T-helper 17 cell (primary cell): ENCODE data around the gene CD44. TPM values are rescaled to one million over a fixed set of nuclear protein-coding genes. Genes with fewer than 3 reads are reported as not detected.
"Not testable (repeated sequence)": the region's sequence is repeated elsewhere in the genome, so short reads cannot be mapped to it uniquely, and the experiment has no call there.

ENCODE experiments used
- ATAC-seq: fragments of 150-1000 bp; cut with Tn5 transposase; 2 replicates; pipeline ENCODE4 v1.10.0; 2021; ENCODE audit warnings: mild to moderate bottlenecking, moderate library complexity
- DNase-seq, 3 donors: peaks; one replicate each; pipeline versions ENCODE4 v3.0.0 to v3.0.0-alpha.2; 2020 to 2021
- H3K9me3 ChIP-seq: one replicate; pipeline ENCODE4 v1.7.0; 2013; ENCODE audit warnings: low read length, mild to moderate bottlenecking; ENCODE audit not compliant: control insufficient read depth, poor library complexity, severe bottlenecking
- H3K27ac Mint-ChIP-seq: one replicate; pipeline ENCODE4 v1.8.0; 2022; ENCODE audit warnings: mild to moderate bottlenecking, moderate library complexity, mixed read lengths
- H3K27me3 Mint-ChIP-seq: one replicate; pipeline ENCODE4 v1.8.0; 2022; ENCODE audit warnings: mixed read lengths
- H3K36me3 Mint-ChIP-seq: one replicate; pipeline ENCODE4 v1.8.0; 2022; ENCODE audit warnings: low read depth, mixed read lengths
- H3K4me1 Mint-ChIP-seq: one replicate; pipeline ENCODE4 v1.8.0; 2022; ENCODE audit warnings: mild to moderate bottlenecking, mixed read lengths
- H3K4me3 Mint-ChIP-seq: one replicate; pipeline ENCODE4 v1.8.0; 2022; ENCODE audit warnings: mild to moderate bottlenecking, moderate library complexity, mixed read lengths
- total RNA-seq, 4 donors: library from RNA in 2 of 4; stranded (reverse) in 2 of 4; gene quantifications; one replicate each; pipeline ENCODE4 v1.2.3 and lab custom pipeline; 2022 to 2026

The CD44 gene
- total RNA-seq, 2 donors from 2014 or later, result 1,118 to 1,497 TPM

DNA sequence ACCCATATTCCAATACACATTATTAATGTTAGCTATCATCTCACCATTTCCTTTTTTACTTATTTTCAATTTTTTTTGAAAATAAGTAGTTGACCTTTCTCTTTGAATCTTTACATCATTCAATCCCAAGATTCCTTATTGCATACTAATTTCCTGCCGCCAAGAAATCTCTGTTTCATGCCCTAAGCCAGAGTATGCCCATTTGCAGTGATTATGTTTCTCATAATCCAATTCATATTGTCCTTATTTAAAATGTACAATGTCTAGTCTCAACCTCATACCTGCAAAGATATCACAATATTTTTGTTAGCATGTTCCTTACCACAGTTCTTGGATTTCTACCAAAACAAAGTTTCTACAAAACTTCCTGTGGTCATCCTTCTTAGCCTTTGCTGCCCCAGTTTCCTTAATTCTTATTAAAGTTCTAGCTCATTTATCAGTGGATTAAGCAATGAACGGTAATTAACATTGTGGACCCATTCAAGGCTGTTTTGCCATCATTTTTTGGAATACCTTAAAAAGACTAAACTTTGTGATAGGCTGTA is 75.3 kb downstream of the CD44 start:
- peak overlapping the region; percentile 98 for H3K27ac Mint-ChIP-seq
- H3K4me1 Mint-ChIP-seq, result peaks cover 50% of the 10 kb centered on the region
- no peaks in the 10 kb centered on the region for H3K9me3 ChIP-seq
- peaks cover 5% of the 10 kb centered on the region for H3K36me3 Mint-ChIP-seq
- H3K4me3 Mint-ChIP-seq, result peak overlapping the region; percentile 53
- H3K27me3 Mint-ChIP-seq, result no peaks in the 10 kb centered on the region
- DNase-seq, result no peak
- ATAC-seq, result no peak

DNA sequence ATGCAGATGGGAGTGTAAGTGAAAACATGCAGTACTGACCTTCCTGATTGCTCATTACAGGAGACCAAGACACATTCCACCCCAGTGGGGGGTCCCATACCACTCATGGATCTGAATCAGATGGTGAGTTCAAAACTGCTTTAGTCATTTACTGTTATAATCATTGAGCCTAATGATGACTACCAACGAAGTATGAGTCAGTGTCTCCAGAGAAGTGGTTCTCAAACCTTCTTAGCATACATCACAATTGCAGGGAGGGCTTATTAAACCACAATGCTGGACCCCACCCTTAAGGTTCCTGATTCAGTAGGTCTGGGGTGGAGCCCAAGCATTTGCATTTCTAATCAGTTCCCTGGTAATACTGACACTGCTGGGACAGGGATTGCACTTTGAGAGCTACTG is 75.8 kb downstream of the CD44 start:
- no peaks in the 10 kb centered on the region for H3K27me3 Mint-ChIP-seq
- peak overlapping the region; percentile 53 for H3K4me3 Mint-ChIP-seq
- peaks cover 50% of the 10 kb centered on the region for H3K4me1 Mint-ChIP-seq
- DNase-seq, result no peak
- ATAC-seq, result peak; percentile 9
- H3K27ac Mint-ChIP-seq, result peak overlapping the region; percentile 98
- no peaks in the 10 kb centered on the region for H3K9me3 ChIP-seq
- H3K36me3 Mint-ChIP-seq, result peaks cover 9% of the 10 kb centered on the region

DNA sequence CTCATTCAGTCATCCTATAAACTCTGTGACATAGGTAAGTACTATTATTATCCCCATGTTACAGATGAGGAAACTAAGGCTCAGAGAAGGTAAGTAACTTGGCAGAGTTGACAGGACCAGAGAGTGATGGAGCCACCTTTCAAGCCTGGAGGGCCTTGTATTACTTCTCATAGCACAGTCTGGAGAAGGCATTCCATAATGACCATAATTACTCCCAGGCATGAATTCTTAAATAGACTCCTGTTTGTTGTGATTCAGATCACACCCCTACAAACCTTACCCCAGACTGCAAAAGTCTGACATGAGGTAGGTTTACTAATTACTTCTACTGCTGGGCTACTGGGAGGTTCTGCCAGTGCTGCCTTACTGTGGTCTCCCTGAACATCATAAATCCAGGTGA is 77.0 kb downstream of the CD44 start:
- Mint-ChIP-seq H3K27me3 (no peaks in the 10 kb centered on the region), H3K36me3 (peaks cover 9% of the 10 kb centered on the region), H3K27ac (peak overlapping the region; percentile 98), H3K4me3 (peak overlapping the region; percentile 67), H3K4me1 (peaks cover 50% of the 10 kb centered on the region)
- DNase-seq (no peak), ATAC-seq (no peak)
- H3K9me3 ChIP-seq, result no peaks in the 10 kb centered on the region

DNA sequence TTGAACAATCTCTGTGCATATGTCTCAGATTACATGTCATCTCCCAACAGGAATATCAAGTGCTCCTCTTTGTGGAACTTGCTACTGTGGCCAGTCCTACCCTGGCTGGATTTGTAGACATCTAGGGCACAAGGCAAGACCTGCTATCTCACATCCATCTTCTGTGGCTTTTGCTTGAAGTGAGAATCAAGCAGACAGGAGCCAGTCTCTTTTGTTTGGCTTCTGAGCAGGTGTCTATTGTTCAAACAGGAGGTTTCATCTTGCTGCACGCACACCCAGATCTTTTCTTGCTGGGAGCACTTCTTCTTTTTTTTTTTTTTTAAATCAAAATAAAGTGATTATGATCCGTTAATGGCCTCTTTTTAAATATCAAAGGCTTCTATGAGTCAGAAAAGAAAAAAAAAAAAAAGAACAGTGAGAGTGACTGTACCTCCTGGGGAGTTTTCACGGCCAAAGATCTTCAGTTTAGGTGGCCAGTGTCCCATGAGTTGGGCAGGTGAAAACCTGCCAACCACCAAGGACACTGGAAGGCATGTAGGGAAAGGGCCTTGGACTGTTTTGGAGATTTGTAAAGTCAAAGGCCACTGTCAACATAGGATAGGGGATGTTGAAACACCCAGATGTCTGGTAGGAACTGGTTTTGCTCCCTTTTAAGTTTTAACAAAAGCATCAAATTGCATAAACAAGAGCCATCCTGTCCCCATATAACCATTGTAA is 78.1 kb downstream of the CD44 start:
- Mint-ChIP-seq H3K4me1 (peaks cover 44% of the 10 kb centered on the region), H3K4me3 (peak overlapping the region; percentile 67), H3K27ac (peak overlapping the region; percentile 98)

DNA sequence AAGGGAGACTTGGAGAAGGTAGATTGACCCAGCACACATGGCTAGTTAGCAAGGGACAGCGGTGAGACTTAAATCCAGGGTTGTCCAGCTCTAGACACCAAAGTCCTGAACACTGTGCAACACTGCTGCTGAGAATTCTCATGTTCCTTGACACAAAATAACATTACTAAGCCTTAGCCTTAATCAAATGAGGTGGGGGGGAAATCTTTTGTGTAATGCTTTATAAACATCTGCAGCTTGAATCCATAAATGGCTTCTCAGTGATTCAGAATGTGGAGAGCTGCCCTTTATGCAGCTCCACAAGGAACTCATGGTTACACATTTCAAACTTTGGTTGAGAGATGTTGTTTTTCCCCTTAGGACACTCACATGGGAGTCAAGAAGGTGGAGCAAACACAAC is 80.0 kb downstream of the CD44 start:
- no peak for ATAC-seq
- H3K4me1 Mint-ChIP-seq, result peaks cover 38% of the 10 kb centered on the region
- no peak for DNase-seq
- H3K9me3 ChIP-seq, result no peaks in the 10 kb centered on the region
- peak overlapping the region; percentile 98 for H3K27ac Mint-ChIP-seq
- peaks cover 8% of the 10 kb centered on the region for H3K36me3 Mint-ChIP-seq
- H3K4me3 Mint-ChIP-seq, result peak overlapping the region; percentile 75
- no peaks in the 10 kb centered on the region for H3K27me3 Mint-ChIP-seq

More for the DNA sequence above, 78.1 kb downstream of the CD44 start:
- Mint-ChIP-seq H3K36me3 (peaks cover 10% of the 10 kb centered on the region), H3K27me3 (no peaks in the 10 kb centered on the region)
- no peaks in the 10 kb centered on the region for H3K9me3 ChIP-seq
- DNase-seq (no peak), ATAC-seq (peak; percentile 63)

DNA sequence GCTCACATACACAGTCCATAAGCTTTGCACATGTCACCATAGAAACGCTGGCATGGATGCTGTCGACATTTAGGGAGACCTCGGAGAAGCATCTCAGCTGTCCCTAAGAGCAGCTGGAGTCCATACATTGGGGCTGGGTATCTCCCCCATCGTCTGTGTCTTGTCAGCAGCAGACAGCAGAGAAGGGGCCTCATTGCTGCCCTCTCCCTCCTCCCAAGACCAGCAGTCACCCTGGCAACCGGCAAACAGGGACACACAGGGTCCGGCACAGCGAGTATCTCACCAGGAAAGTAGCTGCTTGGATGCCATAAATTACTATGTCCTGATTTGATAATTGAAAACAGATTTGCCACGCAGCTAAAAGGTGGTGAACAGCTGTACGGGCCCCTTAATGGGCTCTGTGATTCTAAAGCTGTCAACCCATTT is 84.4 kb downstream of the CD44 start:
- Mint-ChIP-seq H3K4me3 (peak overlapping the region; percentile 19), H3K27ac (peak overlapping the region; percentile 98)

DNA sequence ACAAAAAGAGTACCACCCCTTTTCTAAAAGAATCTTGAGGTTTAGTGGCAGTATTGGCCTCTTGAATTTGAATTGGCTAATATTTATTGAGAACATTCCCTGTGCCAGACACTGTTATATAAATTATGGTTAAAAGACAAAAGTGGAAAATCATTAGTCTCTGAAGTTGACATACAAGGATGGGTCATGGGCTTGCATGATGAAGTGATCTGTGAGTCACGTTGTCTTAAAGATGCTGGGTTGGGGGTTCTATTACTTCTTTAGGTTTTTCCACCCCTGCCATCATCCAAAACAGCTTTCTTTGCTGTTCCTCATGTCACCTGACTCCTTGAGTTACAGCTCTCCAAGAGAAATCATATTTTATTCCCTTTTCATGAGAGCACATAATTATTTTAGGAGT is 85.0 kb downstream of the CD44 start:
- Mint-ChIP-seq H3K36me3 (peaks cover 19% of the 10 kb centered on the region), H3K4me1 (peaks cover 11% of the 10 kb centered on the region), H3K4me3 (no peak overlapping the region), H3K27ac (peak overlapping the region; percentile 98), H3K27me3 (no peaks in the 10 kb centered on the region)
- DNase-seq, result no peak
- H3K9me3 ChIP-seq, result no peaks in the 10 kb centered on the region
- no peak for ATAC-seq

More for the DNA sequence above, 84.4 kb downstream of the CD44 start:
- no peaks in the 10 kb centered on the region for H3K9me3 ChIP-seq
- Mint-ChIP-seq H3K27me3 (no peaks in the 10 kb centered on the region), H3K4me1 (peaks cover 11% of the 10 kb centered on the region), H3K36me3 (peaks cover 16% of the 10 kb centered on the region)
- no peak for ATAC-seq
- DNase-seq, result no peak

DNA sequence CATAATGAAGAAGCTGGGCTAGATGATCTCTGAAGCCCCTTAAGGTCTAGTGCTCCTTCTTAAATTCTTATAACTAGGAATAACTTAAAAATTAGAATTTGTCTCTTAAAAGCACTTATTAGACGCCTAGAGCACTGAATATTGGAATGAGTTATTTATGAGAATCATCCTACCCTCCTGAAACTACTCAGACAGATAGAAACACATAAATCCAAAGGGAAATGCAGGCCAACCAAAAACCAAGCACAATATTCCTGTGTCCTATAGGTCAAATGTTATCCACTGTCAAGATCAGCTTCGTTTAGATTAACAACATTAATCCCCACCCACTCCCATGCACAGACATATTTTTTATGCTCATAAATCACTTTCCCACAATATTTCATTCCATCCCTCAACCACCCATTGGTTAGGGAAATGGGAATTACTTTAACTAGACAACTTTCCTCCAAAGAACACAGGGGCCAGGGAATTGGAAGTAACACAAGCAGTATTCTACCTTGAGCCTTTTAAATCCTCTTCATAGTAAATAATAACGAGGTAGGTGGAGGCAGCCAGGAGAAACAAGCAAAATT is 87.1 kb downstream of the CD44 start:
- DNase-seq (no peak), ATAC-seq (no peak)
- H3K9me3 ChIP-seq, result peaks cover 3% of the 10 kb centered on the region
- Mint-ChIP-seq H3K4me1 (peaks cover 10% of the 10 kb centered on the region), H3K36me3 (peaks cover 21% of the 10 kb centered on the region), H3K27me3 (no peaks in the 10 kb centered on the region), H3K4me3 (peak overlapping the region; percentile 63), H3K27ac (peak overlapping the region; percentile 98)

DNA sequence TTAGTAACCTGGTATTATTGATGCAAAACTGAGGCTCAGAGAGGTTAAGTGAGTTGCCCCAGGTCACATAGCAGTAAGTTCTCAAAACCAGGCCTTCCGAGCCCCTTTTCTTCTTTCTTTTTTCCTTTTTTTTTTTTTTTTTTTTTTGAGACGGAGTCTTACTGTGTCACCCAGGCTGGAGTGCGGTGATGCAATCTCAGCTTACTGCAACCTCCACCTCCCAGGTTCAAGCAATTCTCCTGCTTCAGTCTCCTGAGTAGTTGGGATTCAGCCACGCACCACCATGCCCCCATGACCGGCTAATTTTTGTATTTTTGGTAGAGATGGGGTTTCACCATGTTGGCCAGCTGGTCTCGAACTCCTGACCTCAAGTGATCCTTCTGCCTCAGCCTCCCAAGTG is 87.8 kb downstream of the CD44 start:
- not testable (repeated sequence) for H3K9me3 ChIP-seq, DNase-seq, ATAC-seq, H3K27me3 Mint-ChIP-seq, H3K4me3 Mint-ChIP-seq, H3K4me1 Mint-ChIP-seq
- H3K36me3 Mint-ChIP-seq, result peaks cover 20% of the 10 kb centered on the region
- H3K27ac Mint-ChIP-seq, result peak overlapping the region; percentile 98

DNA sequence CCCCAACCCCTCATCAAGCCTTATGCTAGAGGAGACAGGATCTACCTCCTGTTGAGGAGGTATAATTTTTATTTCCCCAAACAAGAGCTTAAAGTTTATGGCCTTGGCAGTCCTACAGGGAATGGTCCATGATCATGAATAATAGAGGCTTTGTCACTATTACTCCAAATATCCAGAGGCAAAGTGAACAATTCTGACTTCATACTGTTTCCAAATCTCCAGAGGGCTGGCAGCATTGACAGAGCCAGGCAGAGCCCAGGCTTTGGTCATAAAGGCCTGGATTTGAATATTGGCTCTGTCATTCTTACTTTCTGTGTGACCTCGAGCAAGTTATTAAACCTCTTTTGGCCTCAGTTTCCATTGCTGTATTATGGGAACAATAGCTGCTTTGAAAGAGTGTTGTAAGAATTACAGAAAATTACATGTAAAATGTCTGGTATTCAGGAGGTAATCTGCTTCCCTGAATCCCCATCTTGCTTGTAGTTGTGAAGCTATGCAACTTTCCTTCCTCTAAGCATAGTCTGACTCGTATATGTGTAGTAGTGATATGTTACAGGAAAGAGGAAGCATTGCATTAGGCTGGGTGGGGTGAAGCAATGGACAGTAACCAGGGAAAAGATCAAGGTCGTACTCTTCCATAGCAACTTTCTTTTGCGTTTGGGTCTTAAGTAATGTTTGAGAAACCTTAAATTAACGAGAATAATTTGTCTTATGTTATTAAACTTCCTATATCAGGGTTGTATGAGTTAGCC is 88.8 kb downstream of the CD44 start:
- ATAC-seq (no peak), DNase-seq (no peak)
- H3K9me3 ChIP-seq, result peaks cover 6% of the 10 kb centered on the region
- Mint-ChIP-seq H3K4me3 (peak overlapping the region; percentile 43), H3K36me3 (peaks cover 20% of the 10 kb centered on the region), H3K27ac (peak overlapping the region; percentile 98), H3K27me3 (no peaks in the 10 kb centered on the region), H3K4me1 (peaks cover 8% of the 10 kb centered on the region)

DNA sequence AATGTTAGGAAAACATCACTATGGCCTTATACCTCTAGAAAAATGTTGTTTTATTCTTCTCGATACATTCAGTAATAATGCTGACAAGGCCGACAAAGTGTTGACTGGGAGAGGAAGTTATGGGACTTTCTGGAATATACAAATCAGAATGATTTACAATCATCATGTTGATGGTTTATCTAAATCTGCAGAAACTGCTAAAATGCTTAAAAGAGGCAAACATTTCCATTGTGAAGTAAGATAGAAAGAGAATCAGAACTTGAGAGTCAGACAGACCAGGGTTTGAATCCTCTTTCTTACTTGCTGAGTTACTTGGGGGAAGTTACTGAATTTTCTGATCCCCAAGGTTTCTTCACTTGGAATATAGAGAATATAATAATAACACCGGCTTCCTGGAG is 89.4 kb downstream of the CD44 start:
- H3K9me3 ChIP-seq, result peaks cover 6% of the 10 kb centered on the region
- ATAC-seq (no peak), DNase-seq (no peak)
- Mint-ChIP-seq H3K27me3 (no peaks in the 10 kb centered on the region), H3K27ac (peak overlapping the region; percentile 98), H3K4me1 (peaks cover 8% of the 10 kb centered on the region), H3K36me3 (peaks cover 20% of the 10 kb centered on the region), H3K4me3 (peak overlapping the region; percentile 22)

DNA sequence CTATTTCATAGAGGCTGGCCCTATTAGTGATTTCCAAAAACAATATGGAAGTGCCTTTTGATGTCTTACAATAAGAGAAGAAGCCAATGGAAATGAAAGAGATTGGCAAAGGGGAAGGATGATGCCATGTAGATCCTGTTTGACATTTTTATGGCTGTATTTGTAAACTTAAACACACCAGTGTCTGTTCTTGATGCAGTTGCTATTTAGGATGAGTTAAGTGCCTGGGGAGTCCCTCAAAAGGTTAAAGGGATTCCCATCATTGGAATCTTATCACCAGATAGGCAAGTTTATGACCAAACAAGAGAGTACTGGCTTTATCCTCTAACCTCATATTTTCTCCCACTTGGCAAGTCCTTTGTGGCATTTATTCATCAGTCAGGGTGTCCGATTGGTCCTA is 91.4 kb downstream of the CD44 start:
- Mint-ChIP-seq H3K4me3 (peak overlapping the region; percentile 28), H3K27ac (peak overlapping the region; percentile 98), H3K27me3 (no peaks in the 10 kb centered on the region), H3K36me3 (peaks cover 18% of the 10 kb centered on the region), H3K4me1 (peaks cover 16% of the 10 kb centered on the region)
- peaks cover 6% of the 10 kb centered on the region for H3K9me3 ChIP-seq
- ATAC-seq (no peak), DNase-seq (no peak)
